Spleen (tissue), 7 donors: ENCODE data around the gene UQCR11.

Experiments used
- POLR2A ChIP-seq, 3 donors: fragments of 450-650 bp; IDR thresholded peaks; one replicate each; pipeline ENCODE4 v1.5.1; 2017; ENCODE audit warnings: antibody characterized with exemption in 3 of 3, mild to moderate bottlenecking in 1 of 3
- POLR2AphosphoS5 ChIP-seq, 3 donors: sonication (generic); formaldehyde crosslinking; IDR thresholded peaks; one replicate each; pipeline ENCODE4 v1.5.1; 2017; ENCODE audit warnings: antibody characterized with exemption in 3 of 3
- TF ChIP-seq, protein P1 (sequence below), 11 experiments: fragments of 200-600 bp in 7 of 11; fragments of 450-650 bp in 4 of 11; sonication (generic) in 4 of 11; IDR thresholded peaks in 8 of 11; conservative IDR thresholded peaks in 3 of 11; 1 replicate in 7 of 11; 2 replicates in 4 of 11; pipeline versions ENCODE4 v1.4.0 to v1.8.0; 2016 to 2021; ENCODE audit warnings: antibody characterized with exemption in 11 of 11, inconsistent platforms in 4 of 11, mild to moderate bottlenecking in 1 of 11
- donor health status: DM: no; HTN: no; CAD: no; lungs with moderate emphysema.
- donor health status: DM: no; HTN: no; CAD: no.
- donor health status: DM: no; HTN: no; CAD: no.

DNA sequence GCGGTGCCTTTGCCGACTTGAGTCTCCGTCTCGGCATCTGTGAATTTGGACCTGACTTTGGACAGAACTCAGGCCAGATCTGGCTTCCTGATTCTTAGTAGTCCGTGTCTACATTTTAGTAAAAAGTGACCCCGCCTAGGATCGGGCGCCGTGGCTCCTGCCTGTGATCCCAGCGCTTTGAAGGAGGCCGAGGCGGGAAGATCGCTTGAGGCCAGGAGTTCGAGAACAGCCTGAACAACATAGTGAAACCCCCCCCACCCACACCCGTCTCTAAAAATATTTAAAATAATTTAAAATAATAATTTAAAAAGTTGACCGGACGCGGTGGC is 48.0 kb upstream of the UQCR11 start:
- TF ChIP-seq, protein P1, sequence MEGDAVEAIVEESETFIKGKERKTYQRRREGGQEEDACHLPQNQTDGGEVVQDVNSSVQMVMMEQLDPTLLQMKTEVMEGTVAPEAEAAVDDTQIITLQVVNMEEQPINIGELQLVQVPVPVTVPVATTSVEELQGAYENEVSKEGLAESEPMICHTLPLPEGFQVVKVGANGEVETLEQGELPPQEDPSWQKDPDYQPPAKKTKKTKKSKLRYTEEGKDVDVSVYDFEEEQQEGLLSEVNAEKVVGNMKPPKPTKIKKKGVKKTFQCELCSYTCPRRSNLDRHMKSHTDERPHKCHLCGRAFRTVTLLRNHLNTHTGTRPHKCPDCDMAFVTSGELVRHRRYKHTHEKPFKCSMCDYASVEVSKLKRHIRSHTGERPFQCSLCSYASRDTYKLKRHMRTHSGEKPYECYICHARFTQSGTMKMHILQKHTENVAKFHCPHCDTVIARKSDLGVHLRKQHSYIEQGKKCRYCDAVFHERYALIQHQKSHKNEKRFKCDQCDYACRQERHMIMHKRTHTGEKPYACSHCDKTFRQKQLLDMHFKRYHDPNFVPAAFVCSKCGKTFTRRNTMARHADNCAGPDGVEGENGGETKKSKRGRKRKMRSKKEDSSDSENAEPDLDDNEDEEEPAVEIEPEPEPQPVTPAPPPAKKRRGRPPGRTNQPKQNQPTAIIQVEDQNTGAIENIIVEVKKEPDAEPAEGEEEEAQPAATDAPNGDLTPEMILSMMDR (IDR thresholded peaks at IDR 0.05 in 8 of 11, conservative IDR thresholded peaks at IDR 0.05 in 3 of 11): no peak
- TF ChIP-seq POLR2A (IDR thresholded peaks at IDR 0.05): no peak
- no peak for TF ChIP-seq POLR2AphosphoS5 (IDR thresholded peaks at IDR 0.05)
